Germinal center (tissue), 1 donor: ENCODE measurements around the gene NAA15.
A peak's percentile ranks its signal among the peaks of the same experiment; 100 is the strongest.
"Not testable (repeated sequence)": the region's sequence is repeated elsewhere in the genome, so short reads cannot be mapped to it uniquely, and the experiment has no call there.

ENCODE experiments used
- DNase-seq: peaks from one replicate; pipeline ENCODE4 v3.0.0; 2012; ENCODE audit warnings: mixed read lengths, low spot score

NAA15 gene

GRCh38 chr4:139301113-139301820 is at the start of gene NAA15:
Gene NAA15 (plus strand): TSS chr4:139301505. CDS start chr4:139301778, 273 bp downstream.
- DNase-seq, result peak; percentile 96

- peak; percentile 19 for DNase-seq
Observed at GRCh38 chr4:139253046-139253445, 48.3 kb upstream of the NAA15 start.

GRCh38 chr4:139253713-139254112 is 47.6 kb upstream of the NAA15 start:
- no peak for DNase-seq

GRCh38 chr4:139255581-139255980 is 45.7 kb upstream of the NAA15 start:
- DNase-seq, result not testable (repeated sequence)

- no peak for DNase-seq
Observed at GRCh38 chr4:139256349-139256748, 45.0 kb upstream of the NAA15 start.

GRCh38 chr4:139265654-139266053 is 35.7 kb upstream of the NAA15 start:
- no peak for DNase-seq

- DNase-seq, result no peak
Observed at GRCh38 chr4:139266208-139266582, 35.1 kb upstream of the NAA15 start.

GRCh38 chr4:139266583-139267257 is 34.6 kb upstream of the NAA15 start:
- DNase-seq, result peak; percentile 65

- no peak for DNase-seq
Observed at GRCh38 chr4:139267301-139267700, 34.0 kb upstream of the NAA15 start.

GRCh38 chr4:139273835-139274234 is 27.5 kb upstream of the NAA15 start:
- DNase-seq, result no peak

GRCh38 chr4:139274790-139275189 is 26.5 kb upstream of the NAA15 start:
- DNase-seq, result no peak

GRCh38 chr4:139275281-139275735 is 26.0 kb upstream of the NAA15 start:
- DNase-seq, result no peak

- no peak for DNase-seq
Observed at GRCh38 chr4:139278485-139278884, 22.8 kb upstream of the NAA15 start.

- DNase-seq, result no peak
Observed at GRCh38 chr4:139278912-139279759, 22.2 kb upstream of the NAA15 start.

GRCh38 chr4:139279760-139280620 is 21.3 kb upstream of the NAA15 start, which contains the start of gene MGARP:
Gene MGARP (minus strand): TSS chr4:139280225. CDS start chr4:139280158, 67 bp downstream.
- peak; percentile 40 for DNase-seq

GRCh38 chr4:139282065-139282720 is 19.1 kb upstream of the NAA15 start:
- no peak for DNase-seq

- no peak for DNase-seq
Observed at GRCh38 chr4:139282721-139283075, 18.6 kb upstream of the NAA15 start.

GRCh38 chr4:139286186-139286698 is 15.1 kb upstream of the NAA15 start:
- no peak for DNase-seq

GRCh38 chr4:139295206-139295941 is 5.9 kb upstream of the NAA15 start:
- peak; percentile 88 for DNase-seq

- no peak for DNase-seq
Observed at GRCh38 chr4:139295942-139296299, 5.4 kb upstream of the NAA15 start.
